ENCODE results near the gene SELENOO.

Gene SELENOO

DNA sequence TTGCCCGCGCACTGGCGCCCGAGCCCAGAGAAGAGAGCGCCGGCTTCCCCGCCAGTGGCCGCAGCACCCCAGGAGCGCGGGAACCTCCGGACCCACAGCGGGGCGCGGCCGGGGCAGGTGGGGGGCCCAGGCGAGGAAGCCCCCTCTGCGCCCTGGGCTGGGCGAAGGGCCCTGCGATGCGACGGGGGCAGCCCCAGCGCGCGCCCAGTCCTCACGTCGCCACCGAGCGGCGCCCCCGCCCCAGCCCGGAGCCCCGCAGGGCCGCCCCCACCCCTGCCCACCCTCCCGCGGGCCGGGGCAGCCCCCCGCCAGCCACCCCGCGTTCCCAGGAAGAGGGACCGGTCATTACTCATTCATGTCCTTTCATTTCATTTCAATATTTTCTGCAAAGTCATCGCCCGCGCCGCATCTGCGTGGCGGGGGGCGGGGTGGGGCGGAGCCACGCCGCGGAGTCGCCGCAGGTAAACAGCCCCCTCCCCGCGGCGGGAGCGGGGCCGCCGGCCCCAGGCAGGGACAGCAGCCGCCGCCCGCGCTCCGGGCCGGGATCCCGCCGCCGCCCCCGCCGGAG, 31.0 kb upstream of the SELENOO start:
- TF ChIP-seq YY1 (IDR thresholded peaks at IDR 0.05; ENCODE audit: low read depth) (no peak), TAF1 (IDR thresholded peaks at IDR 0.05; ENCODE audit: low read depth) (peak; percentile 25; the same call in 1 of the 2 replicates), EP300 (IDR thresholded peaks at IDR 0.05; ENCODE audit: borderline replicate concordance) (0 out of 2 replicates have a peak, but pooled peaks have one; percentile 17), TEAD4 (IDR thresholded peaks at IDR 0.05) (no peak), ZBTB7A (IDR thresholded peaks at IDR 0.05; ENCODE audit: low read depth) (no peak; the same call in 1 of the 2 replicates)
- TF ChIP-seq, protein P1, sequence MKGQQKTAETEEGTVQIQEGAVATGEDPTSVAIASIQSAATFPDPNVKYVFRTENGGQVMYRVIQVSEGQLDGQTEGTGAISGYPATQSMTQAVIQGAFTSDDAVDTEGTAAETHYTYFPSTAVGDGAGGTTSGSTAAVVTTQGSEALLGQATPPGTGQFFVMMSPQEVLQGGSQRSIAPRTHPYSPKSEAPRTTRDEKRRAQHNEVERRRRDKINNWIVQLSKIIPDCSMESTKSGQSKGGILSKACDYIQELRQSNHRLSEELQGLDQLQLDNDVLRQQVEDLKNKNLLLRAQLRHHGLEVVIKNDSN (IDR thresholded peaks at IDR 0.05): no peak
- TF ChIP-seq, protein P2, sequence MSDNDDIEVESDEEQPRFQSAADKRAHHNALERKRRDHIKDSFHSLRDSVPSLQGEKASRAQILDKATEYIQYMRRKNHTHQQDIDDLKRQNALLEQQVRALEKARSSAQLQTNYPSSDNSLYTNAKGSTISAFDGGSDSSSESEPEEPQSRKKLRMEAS (IDR thresholded peaks at IDR 0.05): no peak

DNA sequence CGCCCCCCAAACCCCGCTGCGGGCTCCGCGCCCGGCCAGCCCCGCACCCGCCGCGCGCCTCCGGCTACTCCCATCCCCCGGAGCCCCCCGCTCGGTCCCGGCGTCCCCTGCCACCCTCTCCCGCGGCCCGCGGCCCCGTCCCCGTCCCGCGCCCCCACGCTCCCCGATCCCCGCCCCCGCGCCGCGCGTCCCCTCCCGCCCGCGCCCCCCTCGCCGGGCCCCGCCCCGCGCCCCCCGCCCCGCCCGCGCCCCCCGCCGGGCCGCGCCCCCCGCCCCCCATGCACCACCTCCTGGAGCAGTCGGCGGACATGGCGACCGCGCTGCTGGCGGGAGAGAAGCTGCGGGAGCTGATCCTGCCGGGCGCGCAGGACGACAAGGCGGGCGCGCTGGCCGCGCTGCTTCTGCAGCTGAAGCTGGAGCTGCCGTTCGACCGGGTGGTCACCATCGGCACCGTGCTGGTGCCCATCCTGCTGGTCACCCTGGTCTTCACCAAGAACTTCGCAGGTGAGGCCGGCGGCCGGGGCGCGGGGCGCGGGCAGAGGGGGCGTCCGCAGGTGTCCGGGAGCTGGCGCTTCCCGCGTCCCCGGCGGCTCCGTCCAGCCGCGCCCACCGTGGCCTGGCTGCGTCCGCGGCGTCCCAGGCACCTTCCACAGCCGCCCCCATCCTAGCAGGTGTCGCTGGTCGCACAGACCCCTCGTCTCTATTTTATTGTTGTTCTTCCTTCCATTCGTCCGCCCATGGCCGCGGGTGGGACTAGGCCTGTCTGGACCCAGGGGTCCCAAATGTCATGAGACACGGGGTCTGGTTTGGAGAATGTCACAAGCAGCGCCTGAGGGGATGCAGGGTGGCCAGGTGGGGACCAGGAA, 30.1 kb upstream of the SELENOO start, which contains the start of gene PANX2:
TSS of gene PANX2 (plus strand) at position 279 of the 866 bp plus-strand sequence. CDS start at position 279, 0 bp downstream.
- TF ChIP-seq YY1 (IDR thresholded peaks at IDR 0.05; ENCODE audit: low read depth) (peak; percentile 67; the same call in 1 of the 2 replicates), CREB1 (IDR thresholded peaks at IDR 0.05; ENCODE audit: low read depth) (no peak)

DNA sequence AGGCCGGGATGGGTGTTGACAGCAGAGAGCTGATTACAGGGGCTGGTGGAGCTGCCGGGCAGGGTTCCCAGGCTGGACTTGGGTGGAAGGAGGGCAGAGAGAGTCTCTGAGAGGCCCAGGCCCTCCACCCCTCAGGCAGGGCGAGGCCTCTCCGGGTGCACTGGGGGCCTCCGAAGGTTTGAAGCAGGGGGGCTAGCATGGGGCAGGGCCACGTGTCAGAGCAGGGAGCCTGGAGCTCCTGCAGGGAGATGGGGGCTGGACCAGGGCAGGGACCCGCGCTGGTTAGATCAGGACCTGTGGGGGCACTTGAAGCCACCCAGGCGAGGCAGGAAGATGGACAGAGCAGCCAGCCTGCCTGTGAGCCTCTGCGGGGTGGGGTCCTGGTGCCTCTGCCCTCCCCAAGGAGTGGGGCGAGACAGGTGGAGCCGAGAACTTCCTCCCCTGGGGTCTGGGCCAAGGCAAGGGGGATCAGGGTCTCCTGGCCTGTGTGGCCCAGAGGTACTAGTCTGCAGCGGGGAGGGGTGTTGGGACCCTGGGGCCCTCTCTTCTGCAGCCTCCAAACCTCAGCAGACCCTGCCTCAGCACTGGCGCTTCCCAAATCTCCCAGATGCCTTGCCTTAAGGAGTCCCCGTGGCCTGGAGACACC, 29.4 kb upstream of the SELENOO start:
- TF ChIP-seq EGR1 (IDR thresholded peaks at IDR 0.05): no peak
- TF ChIP-seq YY1 (IDR thresholded peaks at IDR 0.05; ENCODE audit: low read depth): no peak
- TF ChIP-seq ZBTB7A (IDR thresholded peaks at IDR 0.05; ENCODE audit: low read depth): no peak
- TF ChIP-seq FOXM1 (IDR thresholded peaks at IDR 0.05; ENCODE audit: borderline replicate concordance, low read depth): no peak
- no peak for TF ChIP-seq TEAD4 (IDR thresholded peaks at IDR 0.05)
- TF ChIP-seq, protein P3, sequence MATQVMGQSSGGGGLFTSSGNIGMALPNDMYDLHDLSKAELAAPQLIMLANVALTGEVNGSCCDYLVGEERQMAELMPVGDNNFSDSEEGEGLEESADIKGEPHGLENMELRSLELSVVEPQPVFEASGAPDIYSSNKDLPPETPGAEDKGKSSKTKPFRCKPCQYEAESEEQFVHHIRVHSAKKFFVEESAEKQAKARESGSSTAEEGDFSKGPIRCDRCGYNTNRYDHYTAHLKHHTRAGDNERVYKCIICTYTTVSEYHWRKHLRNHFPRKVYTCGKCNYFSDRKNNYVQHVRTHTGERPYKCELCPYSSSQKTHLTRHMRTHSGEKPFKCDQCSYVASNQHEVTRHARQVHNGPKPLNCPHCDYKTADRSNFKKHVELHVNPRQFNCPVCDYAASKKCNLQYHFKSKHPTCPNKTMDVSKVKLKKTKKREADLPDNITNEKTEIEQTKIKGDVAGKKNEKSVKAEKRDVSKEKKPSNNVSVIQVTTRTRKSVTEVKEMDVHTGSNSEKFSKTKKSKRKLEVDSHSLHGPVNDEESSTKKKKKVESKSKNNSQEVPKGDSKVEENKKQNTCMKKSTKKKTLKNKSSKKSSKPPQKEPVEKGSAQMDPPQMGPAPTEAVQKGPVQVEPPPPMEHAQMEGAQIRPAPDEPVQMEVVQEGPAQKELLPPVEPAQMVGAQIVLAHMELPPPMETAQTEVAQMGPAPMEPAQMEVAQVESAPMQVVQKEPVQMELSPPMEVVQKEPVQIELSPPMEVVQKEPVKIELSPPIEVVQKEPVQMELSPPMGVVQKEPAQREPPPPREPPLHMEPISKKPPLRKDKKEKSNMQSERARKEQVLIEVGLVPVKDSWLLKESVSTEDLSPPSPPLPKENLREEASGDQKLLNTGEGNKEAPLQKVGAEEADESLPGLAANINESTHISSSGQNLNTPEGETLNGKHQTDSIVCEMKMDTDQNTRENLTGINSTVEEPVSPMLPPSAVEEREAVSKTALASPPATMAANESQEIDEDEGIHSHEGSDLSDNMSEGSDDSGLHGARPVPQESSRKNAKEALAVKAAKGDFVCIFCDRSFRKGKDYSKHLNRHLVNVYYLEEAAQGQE (IDR thresholded peaks at IDR 0.05; ENCODE audit: low read depth): no peak
- TF ChIP-seq RAD21 (IDR thresholded peaks at IDR 0.05; ENCODE audit: low read depth): no peak
- no peak for TF ChIP-seq EP300 (IDR thresholded peaks at IDR 0.05; ENCODE audit: borderline replicate concordance)
- TF ChIP-seq NFIC (IDR thresholded peaks at IDR 0.05): no peak
- no peak for TF ChIP-seq TCF12 (IDR thresholded peaks at IDR 0.05; ENCODE audit: low read depth)
- TF ChIP-seq, protein P1 (IDR thresholded peaks at IDR 0.05): no peak
- no peak for TF ChIP-seq CEBPB (IDR thresholded peaks at IDR 0.05)
- no peak for TF ChIP-seq CREB1 (IDR thresholded peaks at IDR 0.05; ENCODE audit: low read depth)
- TF ChIP-seq, protein P2 (IDR thresholded peaks at IDR 0.05): no peak
- no peak for TF ChIP-seq TAF1 (IDR thresholded peaks at IDR 0.05; ENCODE audit: low read depth)

DNA sequence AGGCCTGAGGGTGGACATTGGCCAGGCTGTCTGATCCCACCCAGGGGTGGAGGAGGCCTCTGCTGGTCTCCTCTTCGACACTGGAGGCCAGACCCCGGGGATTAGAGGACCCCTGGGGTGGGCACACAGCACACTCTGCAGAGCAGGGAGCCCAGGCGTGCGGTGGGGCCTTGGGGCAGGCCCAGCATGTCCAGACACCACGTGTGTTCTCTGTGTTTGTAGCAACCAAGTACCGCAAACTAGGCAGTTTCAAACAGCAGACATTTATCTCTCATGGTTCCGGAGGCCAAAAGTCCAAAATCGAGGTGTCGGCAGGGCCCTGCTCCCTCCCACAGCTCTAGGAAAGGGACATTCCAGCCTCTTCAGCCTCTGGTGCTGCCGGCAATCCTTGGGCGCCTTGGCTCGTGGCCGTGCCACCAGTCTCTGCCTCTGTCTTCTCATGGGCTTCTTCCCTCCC, 28.8 kb upstream of the SELENOO start:
- TF ChIP-seq EP300 (IDR thresholded peaks at IDR 0.05; ENCODE audit: borderline replicate concordance): no peak
- TF ChIP-seq, protein P1 (IDR thresholded peaks at IDR 0.05): no peak
- TF ChIP-seq CREB1 (IDR thresholded peaks at IDR 0.05; ENCODE audit: low read depth): no peak
- TF ChIP-seq EGR1 (IDR thresholded peaks at IDR 0.05): no peak
- TF ChIP-seq NFIC (IDR thresholded peaks at IDR 0.05): no peak
- TF ChIP-seq TAF1 (IDR thresholded peaks at IDR 0.05; ENCODE audit: low read depth): no peak
- no peak for TF ChIP-seq YY1 (IDR thresholded peaks at IDR 0.05; ENCODE audit: low read depth)
- TF ChIP-seq TCF12 (IDR thresholded peaks at IDR 0.05; ENCODE audit: low read depth): no peak
- TF ChIP-seq ZBTB7A (IDR thresholded peaks at IDR 0.05; ENCODE audit: low read depth): no peak
- TF ChIP-seq, protein P2 (IDR thresholded peaks at IDR 0.05): no peak
- no peak for TF ChIP-seq CEBPB (IDR thresholded peaks at IDR 0.05)
- TF ChIP-seq, protein P3 (IDR thresholded peaks at IDR 0.05; ENCODE audit: low read depth): no peak
- TF ChIP-seq RAD21 (IDR thresholded peaks at IDR 0.05; ENCODE audit: low read depth): no peak

Measured in Ishikawa (cell line).